Measurements from ENCODE around the gene LDHA. TPM values are rescaled to one million over a fixed set of nuclear protein-coding genes. Genes with fewer than 3 reads are reported as not detected.

The LDHA gene
- total and polyA plus RNA-seq, 2 of the 8 experiments (the other 6 are each of a cell fraction or from before 2014, with no cell fraction given): 443 to 486 TPM

DNA sequence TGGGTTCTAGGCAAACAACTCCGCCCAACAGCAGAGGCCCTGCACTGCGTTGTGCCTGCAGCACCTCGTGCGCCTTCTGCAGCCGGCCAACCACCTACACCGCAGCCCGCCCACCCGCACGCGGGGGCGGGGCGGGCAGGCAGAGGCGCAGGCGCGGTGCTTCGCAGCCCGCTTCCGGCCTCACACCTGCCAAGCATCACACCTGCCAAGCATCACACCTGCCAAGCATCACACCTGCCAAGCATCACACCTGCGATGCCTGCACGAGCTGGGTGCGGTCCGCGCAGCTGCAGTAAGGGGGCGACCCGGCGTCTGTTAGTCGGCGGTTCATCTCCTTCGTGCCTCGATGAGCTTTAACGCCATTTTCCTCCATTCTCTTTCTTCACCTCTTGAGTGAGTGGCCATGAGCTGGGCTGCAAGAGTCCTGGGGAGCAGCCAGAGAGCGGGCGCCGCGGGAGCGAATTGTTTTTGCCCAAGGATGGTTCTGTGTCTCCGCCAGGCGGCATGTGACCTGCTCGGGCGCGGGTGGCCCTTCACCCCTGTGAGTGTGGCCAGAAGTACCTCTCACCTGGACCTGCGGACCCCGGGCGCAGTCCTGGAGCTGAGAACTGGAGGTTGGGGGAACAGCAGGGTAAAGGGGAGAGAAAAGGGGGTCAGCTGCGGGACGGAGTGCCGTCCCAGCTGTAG lies 61.5 kb downstream of the LDHA start, which contains the start of gene LDHAL6A (continued):
- TF ChIP-seq, protein P1, sequence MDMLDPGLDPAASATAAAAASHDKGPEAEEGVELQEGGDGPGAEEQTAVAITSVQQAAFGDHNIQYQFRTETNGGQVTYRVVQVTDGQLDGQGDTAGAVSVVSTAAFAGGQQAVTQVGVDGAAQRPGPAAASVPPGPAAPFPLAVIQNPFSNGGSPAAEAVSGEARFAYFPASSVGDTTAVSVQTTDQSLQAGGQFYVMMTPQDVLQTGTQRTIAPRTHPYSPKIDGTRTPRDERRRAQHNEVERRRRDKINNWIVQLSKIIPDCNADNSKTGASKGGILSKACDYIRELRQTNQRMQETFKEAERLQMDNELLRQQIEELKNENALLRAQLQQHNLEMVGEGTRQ (IDR thresholded peaks at IDR 0.05; ENCODE audit: low read length): no peak
